OCI-LY1 (cell line): ENCODE measurements around the gene CEP85L.

ENCODE experiments used
- H2AFZ ChIP-seq: fragments of 200-600 bp; sonication (generic), shearing (Covaris generic); 2 replicates; pipeline ENCODE4 v1.6.0; 2014; ENCODE audit warnings: antibody characterized with exemption, mild to moderate bottlenecking, low read length
- H3F3A ChIP-seq: fragments of 200-600 bp; sonication (generic), shearing (Covaris generic); 2 replicates; pipeline ENCODE4 v1.6.0; 2014; ENCODE audit warnings: mild to moderate bottlenecking, antibody characterized with exemption, low read length, moderate library complexity; ENCODE audit not compliant: insufficient read depth
- H3K27ac ChIP-seq: fragments of 200-600 bp; sonication (generic); 2 replicates; pipeline ENCODE4 v1.5.1; 2014; ENCODE audit warnings: low read length, mixed run types, mild to moderate bottlenecking, low read depth; ENCODE audit not compliant: poor library complexity, severe bottlenecking
- H3K27me3 ChIP-seq: fragments of 200-600 bp; sonication (generic); 2 replicates; pipeline ENCODE4 v1.6.0; 2014; ENCODE audit warnings: antibody characterized with exemption, mild to moderate bottlenecking, low read length, moderate library complexity; ENCODE audit not compliant: insufficient read depth
- H3K36me3 ChIP-seq: fragments of 200-600 bp; sonication (generic); 2 replicates; pipeline ENCODE4 v1.6.1; 2014; ENCODE audit warnings: mild to moderate bottlenecking, antibody characterized with exemption, low read length, moderate library complexity, mixed read lengths; ENCODE audit not compliant: insufficient read depth
- H3K4me1 ChIP-seq: fragments of 200-600 bp; sonication (generic); 2 replicates; pipeline ENCODE4 v1.5.1; 2014; ENCODE audit warnings: mild to moderate bottlenecking, low read length, moderate library complexity; ENCODE audit not compliant: insufficient read depth, severe bottlenecking
- H3K4me2 ChIP-seq: fragments of 200-600 bp; sonication (generic), shearing (Covaris generic); 2 replicates; pipeline ENCODE4 v1.6.1; 2014; ENCODE audit warnings: low read length
- H3K4me3 ChIP-seq: fragments of 200-600 bp; sonication (generic); 2 replicates; pipeline ENCODE4 v1.5.1; 2014; ENCODE audit warnings: low read length, low read depth, mild to moderate bottlenecking, mixed read lengths; ENCODE audit not compliant: poor library complexity, severe bottlenecking
- H3K79me2 ChIP-seq: fragments of 200-600 bp; shearing (Covaris generic); 2 replicates; pipeline ENCODE4 v1.6.1; 2016; ENCODE audit warnings: mixed run types, low read length, mixed read lengths; ENCODE audit not compliant: insufficient read depth
- H3K9ac ChIP-seq: fragments of 200-600 bp; sonication (generic), shearing (Covaris generic); 2 replicates; pipeline ENCODE4 v1.6.1; 2014; ENCODE audit warnings: mild to moderate bottlenecking, low read length, mixed read lengths
- H3K9me2 ChIP-seq: fragments of 200-600 bp; sonication (generic), shearing (Covaris generic); 2 replicates; pipeline ENCODE4 v1.6.1; 2014; ENCODE audit warnings: low read depth, mild to moderate bottlenecking, low read length, mixed read lengths
- H3K9me3 ChIP-seq: fragments of 200-600 bp; shearing (Covaris generic); 2 replicates; pipeline ENCODE4 v1.6.1; 2014; ENCODE audit warnings: low read length, mixed read lengths
- H4K20me1 ChIP-seq: fragments of 200-600 bp; sonication (generic), shearing (Covaris generic); 2 replicates; pipeline ENCODE4 v1.6.0; 2016; ENCODE audit warnings: mild to moderate bottlenecking, low read length; ENCODE audit not compliant: insufficient read depth
- EZH2 ChIP-seq: fragments of 200-600 bp; sonication (generic), shearing (Covaris generic); IDR thresholded peaks from 2 replicates; pipeline ENCODE4 v1.8.0; 2017; ENCODE audit warnings: borderline replicate concordance, mixed run types, mild to moderate bottlenecking, antibody characterized with exemption, low read length, moderate library complexity, mixed read lengths
- TF ChIP-seq, protein P1 (sequence below): fragments of 200-600 bp; sonication (generic), shearing (Covaris generic); IDR thresholded peaks from 2 replicates; pipeline ENCODE4 v1.5.1; 2017; ENCODE audit warnings: mild to moderate bottlenecking, antibody characterized with exemption, low read length, moderate library complexity, mixed read lengths

CEP85L gene

DNA sequence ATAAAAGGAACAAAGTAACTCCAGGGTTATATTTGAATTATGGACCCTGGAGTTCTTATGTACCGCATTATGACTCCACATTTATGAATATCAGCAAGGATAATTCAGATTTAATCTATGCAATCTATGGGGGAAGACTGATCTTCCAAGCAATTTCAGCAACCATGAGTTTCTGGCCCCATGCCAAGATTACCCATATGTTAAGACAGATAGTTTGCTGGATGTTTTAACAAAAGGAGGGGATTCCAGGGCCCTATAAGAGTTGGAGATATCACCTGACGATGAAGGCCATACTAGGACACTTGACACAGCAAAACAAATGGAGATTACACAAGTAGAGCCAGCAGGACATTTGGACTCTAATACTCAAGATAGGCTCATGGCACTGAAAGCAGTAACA, 149.2 kb downstream of the CEP85L start:
- no peaks in the 10 kb centered on the region for H3K9me3 ChIP-seq
- no peaks in the 10 kb centered on the region for H3K9me2 ChIP-seq
- no peak overlapping the region for H3K27ac ChIP-seq
- H3K9ac ChIP-seq = no peak overlapping the region
- H2AFZ ChIP-seq = no peak overlapping the region
- H3K36me3 ChIP-seq = no peaks in the 10 kb centered on the region
- no peaks in the 10 kb centered on the region for H4K20me1 ChIP-seq
- no peak overlapping the region for H3K4me2 ChIP-seq
- TF ChIP-seq, protein P1, sequence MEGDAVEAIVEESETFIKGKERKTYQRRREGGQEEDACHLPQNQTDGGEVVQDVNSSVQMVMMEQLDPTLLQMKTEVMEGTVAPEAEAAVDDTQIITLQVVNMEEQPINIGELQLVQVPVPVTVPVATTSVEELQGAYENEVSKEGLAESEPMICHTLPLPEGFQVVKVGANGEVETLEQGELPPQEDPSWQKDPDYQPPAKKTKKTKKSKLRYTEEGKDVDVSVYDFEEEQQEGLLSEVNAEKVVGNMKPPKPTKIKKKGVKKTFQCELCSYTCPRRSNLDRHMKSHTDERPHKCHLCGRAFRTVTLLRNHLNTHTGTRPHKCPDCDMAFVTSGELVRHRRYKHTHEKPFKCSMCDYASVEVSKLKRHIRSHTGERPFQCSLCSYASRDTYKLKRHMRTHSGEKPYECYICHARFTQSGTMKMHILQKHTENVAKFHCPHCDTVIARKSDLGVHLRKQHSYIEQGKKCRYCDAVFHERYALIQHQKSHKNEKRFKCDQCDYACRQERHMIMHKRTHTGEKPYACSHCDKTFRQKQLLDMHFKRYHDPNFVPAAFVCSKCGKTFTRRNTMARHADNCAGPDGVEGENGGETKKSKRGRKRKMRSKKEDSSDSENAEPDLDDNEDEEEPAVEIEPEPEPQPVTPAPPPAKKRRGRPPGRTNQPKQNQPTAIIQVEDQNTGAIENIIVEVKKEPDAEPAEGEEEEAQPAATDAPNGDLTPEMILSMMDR = no peak
- no peak for TF ChIP-seq EZH2
- H3F3A ChIP-seq = no peaks in the 10 kb centered on the region
- no peaks in the 10 kb centered on the region for H3K27me3 ChIP-seq
- no peaks in the 10 kb centered on the region for H3K79me2 ChIP-seq
- peaks cover 6% of the 10 kb centered on the region for H3K4me1 ChIP-seq
- H3K4me3 ChIP-seq = no peak overlapping the region

DNA sequence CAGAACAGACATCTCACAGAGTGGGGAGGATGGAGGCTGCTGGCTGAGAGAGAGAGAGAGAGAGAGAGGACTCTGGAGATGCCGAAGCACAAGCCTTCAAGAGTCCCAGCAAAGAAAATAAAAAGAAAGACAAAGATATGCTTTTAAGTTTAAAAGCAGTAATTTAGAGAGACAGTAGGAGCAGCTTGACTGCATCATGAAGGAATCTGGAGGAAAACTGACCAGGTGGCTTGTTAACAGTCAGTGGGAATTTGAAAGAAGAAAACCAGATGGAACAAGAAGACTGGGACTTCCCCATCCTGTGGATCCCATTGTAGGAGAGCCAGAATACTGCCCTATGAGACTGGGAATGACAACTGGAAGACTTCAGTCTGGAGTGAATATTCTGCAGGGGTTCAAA, 149.6 kb downstream of the CEP85L start:
- Histone ChIP-seq H3K4me3 (no peak overlapping the region), H3K9me3 (no peaks in the 10 kb centered on the region), H3F3A (no peaks in the 10 kb centered on the region), H3K4me1 (peaks cover 6% of the 10 kb centered on the region), H3K27me3 (no peaks in the 10 kb centered on the region), H3K36me3 (no peaks in the 10 kb centered on the region), H2AFZ (no peak overlapping the region), H3K9me2 (no peaks in the 10 kb centered on the region), H4K20me1 (no peaks in the 10 kb centered on the region), H3K27ac (no peak overlapping the region), H3K79me2 (no peaks in the 10 kb centered on the region), H3K9ac (no peak overlapping the region), H3K4me2 (no peak overlapping the region)
- TF ChIP-seq, protein P1 = no peak
- no peak for TF ChIP-seq EZH2

DNA sequence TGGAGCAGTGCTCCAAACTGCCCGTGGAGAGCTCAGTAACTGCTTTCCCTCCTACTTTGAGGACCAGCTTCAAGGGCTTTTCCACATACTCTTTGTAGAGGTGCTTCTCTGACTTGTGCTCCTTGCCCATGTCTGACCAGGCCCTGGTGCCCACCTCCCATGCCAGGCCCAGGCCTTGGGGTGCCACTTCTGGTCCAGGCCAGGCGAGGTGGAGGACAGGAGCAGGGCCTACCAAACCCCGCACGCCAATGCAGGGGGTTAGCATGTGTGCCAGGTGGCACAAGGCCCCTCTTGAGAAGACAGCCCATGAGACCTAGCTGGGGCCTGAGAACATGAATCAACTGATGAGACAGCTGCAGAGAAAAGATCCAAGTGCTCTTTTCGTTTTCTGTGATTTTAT, 150.3 kb downstream of the CEP85L start:
- Histone ChIP-seq H3K79me2 (no peaks in the 10 kb centered on the region), H3F3A (no peaks in the 10 kb centered on the region), H3K4me3 (no peak overlapping the region), H3K36me3 (no peaks in the 10 kb centered on the region), H3K27me3 (no peaks in the 10 kb centered on the region), H3K27ac (no peak overlapping the region), H3K4me2 (no peak overlapping the region), H2AFZ (no peak overlapping the region), H3K9me2 (no peaks in the 10 kb centered on the region), H3K9ac (no peak overlapping the region), H3K9me3 (no peaks in the 10 kb centered on the region), H3K4me1 (peaks cover 2% of the 10 kb centered on the region), H4K20me1 (no peaks in the 10 kb centered on the region)
- TF ChIP-seq EZH2 = no peak
- TF ChIP-seq, protein P1 = no peak
